Fibroblast of skin of abdomen (primary cell): ENCODE data around the gene BPIFA1.

Experiments used
- DNase-seq: peaks from one replicate; pipeline ENCODE4 v3.0.0-alpha.2; 2013

The BPIFA1 gene

DNA sequence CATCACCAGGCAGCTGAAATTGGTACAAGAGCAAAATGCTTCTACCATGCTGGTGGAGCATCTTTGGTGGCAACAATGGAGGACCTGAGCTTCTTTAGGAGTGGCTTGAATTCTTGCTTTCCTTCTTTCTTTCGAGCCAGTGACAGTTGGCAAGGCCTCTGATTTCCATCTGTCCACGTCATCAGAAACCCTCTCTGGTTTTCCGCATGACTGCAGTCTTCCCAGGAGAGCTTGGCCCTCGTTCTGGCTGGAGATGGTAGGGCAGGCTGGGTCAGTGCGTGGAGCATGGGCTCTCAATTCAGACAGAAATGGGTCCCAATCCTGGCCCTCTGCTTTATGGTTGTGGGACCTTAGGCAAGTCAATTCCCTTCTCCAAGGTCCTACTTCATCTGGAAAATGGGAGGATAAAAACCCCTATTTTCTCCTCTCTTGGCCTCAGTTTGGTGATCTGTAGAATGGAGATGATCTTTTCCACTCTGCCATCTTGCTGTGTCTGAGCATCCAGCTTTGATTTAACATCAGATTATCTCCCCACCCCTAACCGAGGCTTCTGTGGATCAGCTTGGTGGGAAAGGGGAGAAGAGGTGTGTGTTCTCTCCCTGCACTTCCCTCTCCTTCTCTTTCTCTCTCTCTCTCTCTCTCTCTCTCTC is 43.6 kb downstream of the BPIFA1 start:
- no peak for DNase-seq

DNA sequence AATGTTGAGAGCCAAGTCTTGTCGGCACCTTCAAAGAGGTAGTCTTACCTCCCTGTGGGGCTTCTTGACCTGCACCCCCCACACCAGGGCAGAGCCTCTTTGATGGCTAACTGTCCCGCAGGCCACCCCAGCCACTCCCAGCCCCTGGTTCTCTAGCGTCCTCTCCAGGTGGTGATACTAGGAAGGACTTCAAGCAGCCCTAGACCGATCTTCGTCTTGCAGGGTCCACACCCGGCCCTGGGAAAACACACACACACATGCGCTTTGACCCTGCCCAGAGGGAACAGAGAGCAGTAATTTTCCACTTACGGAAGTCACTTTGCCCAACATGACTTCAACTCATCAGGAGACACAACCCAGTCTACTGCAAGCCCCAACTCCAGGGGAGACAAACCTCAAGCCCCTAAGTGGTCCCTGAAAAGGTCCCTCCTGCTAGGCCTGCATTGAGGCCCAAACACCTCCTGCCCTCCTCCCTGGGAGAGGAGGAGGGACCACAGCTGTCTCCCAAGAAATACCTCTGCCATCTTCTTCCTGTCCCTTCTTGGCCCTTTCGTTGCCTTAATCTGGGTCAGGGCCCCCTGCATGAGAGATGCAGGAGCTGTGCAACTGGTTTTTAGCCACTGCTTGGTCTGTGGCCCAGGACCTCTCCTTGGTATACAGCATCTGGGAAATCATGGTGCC is 44.3 kb downstream of the BPIFA1 start:
- DNase-seq: no peak

DNA sequence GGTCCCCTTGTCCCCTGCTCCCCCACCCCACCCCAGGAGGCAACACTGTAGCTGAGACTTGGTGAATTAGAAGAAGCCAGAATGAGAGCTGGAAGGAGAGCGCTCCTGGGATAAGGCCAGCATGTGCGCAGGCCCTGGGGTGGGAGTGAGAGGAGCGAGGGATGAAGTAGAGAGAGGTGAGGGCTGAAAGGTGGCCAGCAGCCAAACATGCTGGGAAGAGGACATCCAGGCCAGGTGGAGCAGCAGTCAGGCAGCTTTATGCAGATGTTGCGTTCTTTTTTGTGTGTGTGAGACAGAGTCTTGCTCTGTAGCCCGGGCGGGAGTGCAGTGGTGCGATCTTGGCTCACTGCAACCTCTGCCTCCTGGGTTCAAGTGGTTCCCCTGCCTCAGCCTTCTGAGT is 45.0 kb downstream of the BPIFA1 start:
- DNase-seq: no peak

DNA sequence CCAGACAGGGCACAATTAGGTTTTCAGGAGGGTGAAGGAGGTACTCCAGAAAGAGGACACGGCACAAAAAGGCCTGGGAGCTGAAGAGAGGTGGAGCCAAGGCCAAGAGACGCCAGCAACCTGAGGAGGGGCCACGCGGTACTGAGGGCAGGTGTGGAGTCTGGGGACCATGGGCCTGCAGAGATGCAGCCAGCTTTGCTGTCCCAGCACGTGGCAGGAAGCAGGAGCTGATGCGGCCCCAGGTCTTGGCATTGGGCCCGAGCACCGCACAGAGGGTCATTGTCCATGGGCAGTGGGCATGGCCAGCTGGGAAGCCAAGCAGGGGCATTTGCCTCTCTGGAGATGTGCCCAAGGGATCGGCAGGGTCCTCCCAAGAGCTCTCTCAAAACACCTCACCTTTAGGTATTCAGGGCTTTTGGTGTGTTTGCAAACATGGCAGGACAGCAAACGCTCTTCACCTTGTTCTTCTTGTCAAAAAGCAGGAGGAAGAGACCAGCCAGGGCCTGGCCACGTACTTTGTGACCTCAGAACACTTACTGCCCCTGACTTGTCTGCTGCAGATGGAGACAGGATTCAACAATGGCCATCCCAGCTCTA is 45.9 kb downstream of the BPIFA1 start:
- DNase-seq: no peak

DNA sequence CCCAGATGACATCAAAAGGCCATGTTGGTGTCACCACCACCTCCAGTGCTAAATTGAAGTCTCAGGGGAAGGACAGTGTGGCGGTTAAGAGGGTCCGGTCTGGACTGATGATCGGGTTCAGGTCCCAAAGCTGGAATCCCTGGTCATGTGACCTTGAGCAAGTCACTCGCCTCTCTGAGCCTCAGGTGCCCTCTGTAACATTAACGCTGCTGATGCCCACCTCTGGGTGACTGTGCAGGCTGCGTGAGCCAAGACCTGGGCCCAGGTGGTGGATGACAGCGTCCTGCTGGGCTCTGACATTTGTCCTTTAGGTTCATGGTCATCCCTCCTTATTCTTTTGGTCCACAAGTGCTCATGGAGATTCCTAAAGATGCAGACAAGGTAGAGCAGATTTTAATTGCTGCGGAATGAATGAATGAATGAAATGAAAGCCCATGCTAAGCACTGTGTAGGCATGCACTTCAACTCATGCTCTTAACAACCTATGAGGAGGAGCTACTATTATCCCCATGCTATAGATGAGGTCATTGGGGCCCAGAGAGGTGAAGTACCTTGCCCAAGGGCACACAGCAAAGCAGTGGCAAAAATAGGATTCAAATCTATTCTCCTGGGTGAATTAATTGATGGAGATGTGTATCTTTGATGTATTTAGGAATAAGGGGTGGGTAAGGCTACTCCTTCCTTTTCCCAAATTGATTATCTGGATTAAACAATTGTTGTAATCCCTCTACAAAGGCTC is 46.6 kb downstream of the BPIFA1 start:
- no peak for DNase-seq

DNA sequence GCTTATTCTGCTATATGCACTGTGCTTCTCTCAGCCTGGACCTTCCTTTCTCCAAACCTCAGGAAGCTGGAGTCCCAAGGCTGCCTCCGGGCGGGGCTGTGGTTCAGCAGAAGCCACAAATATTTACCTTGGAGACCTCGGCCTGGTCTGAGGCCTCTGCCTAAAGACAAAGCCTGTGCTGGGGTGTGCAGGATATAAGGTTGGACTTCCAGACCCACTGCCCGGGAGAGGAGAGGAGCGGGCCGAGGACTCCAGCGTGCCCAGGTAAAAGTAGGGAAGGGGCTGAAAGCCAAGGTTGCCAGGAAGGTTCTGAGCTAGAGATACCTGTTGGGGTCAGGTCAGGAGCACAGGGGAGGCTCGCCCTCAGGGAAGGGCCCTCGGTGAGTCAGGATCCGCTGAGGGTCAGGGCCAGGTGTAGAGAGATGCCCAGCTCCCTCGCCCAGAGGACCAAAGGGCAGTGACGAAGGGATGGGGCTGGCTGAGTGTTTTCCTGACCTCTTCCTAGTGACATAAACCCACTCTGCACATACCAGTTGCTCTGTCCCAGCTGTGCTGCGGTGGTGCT is 47.3 kb downstream of the BPIFA1 start, which contains the start of gene BPIFB1:
Gene BPIFB1, plus strand, starts transcription at position 224 of the 565 bp plus-strand sequence. CDS start 2,860 bp downstream, outside the sequence.
- DNase-seq: no peak

DNA sequence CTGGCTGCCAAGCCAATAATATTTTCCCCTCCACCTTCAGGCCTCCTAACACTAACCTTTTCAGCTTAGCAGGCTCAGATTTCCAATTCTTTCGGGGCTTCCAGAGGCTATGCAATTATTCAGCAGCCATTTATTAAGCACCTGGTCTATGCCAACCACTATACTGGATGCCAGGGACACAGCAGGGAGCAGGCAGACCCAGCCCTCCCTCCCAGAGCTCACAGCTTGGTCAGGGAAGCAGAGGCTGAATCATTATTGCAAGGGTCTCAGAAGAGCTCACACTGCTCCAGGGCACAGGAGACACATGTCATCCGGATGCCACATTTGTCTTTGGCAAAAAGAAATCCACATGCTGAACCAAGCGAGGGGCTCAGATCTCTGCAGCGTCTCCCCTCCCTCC is 48.5 kb downstream of the BPIFA1 start:
- DNase-seq: no peak

DNA sequence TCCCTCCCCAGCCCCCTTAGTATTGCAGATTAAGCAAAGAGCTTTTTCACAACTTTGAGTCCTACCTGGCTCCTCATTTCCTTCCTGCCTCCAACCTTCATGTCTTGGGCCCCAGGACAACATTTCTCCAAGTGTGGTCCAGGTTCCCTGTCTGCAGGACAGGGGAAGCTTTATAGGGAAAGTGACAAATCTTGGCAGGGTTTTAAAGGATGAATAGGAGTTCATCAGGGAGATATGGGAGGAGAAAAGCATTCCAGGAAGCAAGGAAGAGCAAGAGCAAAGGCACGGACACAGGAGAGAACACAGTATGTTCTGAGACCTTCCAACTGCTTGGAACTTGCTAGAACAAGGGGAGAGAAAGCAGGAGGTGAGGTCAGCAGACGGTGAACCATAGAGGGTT is 49.1 kb downstream of the BPIFA1 start:
- DNase-seq: no peak

DNA sequence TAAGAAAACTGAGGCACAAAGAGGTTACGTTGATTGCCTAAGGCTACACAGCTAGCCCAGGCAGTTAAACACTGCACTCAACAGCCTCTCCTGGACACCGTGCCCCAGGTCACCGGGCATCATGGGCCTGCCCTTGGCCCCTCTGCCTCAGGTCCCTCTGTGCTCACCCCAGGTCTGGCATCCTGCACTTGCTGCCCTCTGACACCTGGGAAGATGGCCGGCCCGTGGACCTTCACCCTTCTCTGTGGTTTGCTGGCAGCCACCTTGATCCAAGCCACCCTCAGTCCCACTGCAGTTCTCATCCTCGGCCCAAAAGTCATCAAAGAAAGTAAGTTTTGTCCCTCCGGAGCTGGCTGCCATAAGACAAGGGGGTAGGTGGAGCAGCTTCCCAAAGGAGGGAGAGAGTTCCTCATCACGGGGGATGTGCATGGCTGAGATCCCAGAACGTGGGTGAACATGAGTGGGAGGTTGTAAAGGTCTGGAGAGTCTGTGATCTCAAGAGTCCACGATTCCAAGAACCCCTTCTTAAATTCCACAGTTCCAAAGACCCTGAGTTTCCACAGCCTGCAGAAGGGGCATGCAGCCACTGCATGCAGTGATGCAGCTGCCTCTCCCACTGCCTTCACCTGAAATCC is 50.2 kb downstream of the BPIFA1 start:
- no peak for DNase-seq

DNA sequence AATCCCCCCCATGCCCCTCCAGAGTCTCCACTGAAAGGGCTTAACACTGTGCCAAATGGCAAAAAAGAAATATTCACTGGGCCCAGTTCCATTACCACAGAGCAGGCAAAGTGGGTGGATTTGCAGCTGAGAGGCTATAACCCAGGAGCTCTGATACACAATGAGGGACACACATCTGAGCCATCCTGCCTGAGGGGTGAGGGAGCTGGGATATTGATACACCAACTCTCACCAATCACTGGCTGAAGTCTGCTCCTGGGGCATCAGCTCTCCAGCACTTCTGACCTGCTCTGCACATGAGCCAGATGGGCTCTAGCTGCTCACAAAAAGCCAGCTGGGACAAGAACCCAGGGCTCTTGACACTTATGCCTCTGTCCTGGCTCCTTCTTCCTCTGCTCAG is 52.1 kb downstream of the BPIFA1 start:
- DNase-seq: no peak

DNA sequence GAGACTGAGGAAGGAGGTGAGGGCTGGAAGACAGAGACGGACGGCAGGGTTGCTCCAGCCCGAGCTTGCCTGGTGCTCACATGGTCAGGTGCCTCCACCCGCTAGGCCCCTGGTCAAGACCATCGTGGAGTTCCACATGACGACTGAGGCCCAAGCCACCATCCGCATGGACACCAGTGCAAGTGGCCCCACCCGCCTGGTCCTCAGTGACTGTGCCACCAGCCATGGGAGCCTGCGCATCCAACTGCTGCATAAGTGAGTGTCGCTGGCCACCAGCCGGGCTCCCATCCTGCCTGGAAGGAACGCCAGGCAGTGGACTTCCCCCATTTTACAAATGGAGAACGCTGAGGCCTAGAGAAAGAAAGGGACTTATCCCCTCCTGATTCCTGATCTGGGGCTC is 55.1 kb downstream of the BPIFA1 start:
- no peak for DNase-seq

DNA sequence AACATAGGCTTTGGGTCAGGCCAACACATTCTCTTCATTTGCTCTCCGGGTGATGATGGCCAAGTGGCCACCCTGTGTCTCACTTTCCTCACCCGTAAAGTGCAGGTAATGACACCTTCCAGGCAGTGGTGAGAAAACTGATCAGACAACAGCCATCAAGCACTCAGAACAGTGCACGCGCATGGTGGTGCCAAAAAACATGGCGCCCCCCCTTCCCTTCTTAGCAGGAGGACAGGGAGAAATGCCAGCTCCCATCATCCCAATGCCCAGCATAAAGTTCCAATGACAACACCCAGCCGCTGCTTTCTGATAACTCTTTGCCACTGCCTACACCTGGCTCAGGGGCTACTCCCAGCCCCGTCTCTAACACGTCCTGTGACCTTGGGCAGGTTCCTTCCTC is 55.6 kb downstream of the BPIFA1 start:
- no peak for DNase-seq

DNA sequence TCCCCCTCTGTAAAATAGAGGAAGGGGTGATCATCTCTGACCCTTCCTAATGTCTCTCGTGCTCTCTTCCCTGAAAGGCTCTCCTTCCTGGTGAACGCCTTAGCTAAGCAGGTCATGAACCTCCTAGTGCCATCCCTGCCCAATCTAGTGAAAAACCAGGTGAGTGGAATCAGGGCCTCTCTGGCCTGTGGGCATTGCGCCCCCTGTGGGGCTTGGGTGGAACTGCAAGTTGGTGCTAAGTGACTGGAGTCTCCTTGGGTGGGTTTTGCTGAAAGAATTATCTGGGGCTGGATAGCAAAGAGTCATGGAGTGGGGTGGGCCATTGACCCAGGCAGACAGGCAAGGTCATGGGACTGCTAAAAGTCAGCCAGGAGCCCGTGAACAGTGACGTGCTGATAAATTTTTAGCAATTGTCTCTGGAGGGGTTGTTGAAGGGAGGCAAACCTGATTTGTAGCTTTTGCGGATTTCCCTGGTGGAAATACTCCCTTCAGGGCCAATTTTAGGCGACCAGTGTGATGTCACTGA is 56.1 kb downstream of the BPIFA1 start:
- no peak for DNase-seq
